ENCODE data around the gene ZNF512B. TPM values are rescaled to one million over a fixed set of nuclear protein-coding genes. Genes with fewer than 3 reads are reported as not detected.

The ZNF512B gene
- total and polyA plus RNA-seq, 8 donors, result 3.5 to 12.1 (median 8.2) TPM

DNA sequence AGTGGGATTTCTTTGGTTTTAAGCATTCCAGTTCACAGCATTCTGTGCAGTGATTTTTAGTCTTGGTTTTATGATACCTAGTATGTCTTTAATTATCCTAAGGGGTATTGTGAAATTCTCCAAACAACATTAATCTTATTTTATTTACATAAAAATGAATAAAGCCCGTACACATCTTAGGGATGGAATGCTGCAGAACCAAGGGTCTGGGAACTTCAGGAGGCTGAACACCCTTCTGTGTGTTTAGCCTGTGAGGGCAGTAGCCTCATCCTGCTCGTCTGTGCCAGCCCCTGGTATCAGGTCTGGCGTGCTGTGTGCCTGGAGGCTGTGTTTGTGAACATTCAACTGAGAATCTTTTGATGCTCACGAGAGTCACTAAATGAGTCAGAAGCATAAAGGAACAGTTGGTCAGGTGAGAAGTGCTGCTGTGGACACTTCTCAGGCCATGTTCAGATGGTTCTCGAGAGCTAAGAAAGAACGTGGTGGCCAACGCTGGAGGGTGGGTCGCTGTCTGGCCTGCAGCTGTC lies 41.0 kb upstream of the ZNF512B start:
- Histone ChIP-seq H3K4me1 (no peaks in the 10 kb centered on the region), H3K27me3 (no peaks in the 10 kb centered on the region), H3K36me3 (peaks cover 41 to 91% (median 89%) of the 10 kb centered on the region in 4 donors), H3K9me3 (no peaks in the 10 kb centered on the region), H3K27ac (no peak overlapping the region), H3K4me3 (no peak overlapping the region)
- no peak for DNase-seq
- TF ChIP-seq, protein P1, sequence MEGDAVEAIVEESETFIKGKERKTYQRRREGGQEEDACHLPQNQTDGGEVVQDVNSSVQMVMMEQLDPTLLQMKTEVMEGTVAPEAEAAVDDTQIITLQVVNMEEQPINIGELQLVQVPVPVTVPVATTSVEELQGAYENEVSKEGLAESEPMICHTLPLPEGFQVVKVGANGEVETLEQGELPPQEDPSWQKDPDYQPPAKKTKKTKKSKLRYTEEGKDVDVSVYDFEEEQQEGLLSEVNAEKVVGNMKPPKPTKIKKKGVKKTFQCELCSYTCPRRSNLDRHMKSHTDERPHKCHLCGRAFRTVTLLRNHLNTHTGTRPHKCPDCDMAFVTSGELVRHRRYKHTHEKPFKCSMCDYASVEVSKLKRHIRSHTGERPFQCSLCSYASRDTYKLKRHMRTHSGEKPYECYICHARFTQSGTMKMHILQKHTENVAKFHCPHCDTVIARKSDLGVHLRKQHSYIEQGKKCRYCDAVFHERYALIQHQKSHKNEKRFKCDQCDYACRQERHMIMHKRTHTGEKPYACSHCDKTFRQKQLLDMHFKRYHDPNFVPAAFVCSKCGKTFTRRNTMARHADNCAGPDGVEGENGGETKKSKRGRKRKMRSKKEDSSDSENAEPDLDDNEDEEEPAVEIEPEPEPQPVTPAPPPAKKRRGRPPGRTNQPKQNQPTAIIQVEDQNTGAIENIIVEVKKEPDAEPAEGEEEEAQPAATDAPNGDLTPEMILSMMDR (IDR thresholded peaks at IDR 0.05), result no peak
- TF ChIP-seq POLR2AphosphoS5 (IDR thresholded peaks at IDR 0.05) (no peak), EP300 (IDR thresholded peaks at IDR 0.05) (no peak), POLR2A (IDR thresholded peaks at IDR 0.05) (no peak)
- 85 to 91% (median 88%) methylated on average over 8 of the region's 8 CpGs for WGBS, 5 donors
- intact Hi-C loops (cut with DNase I; ENCODE audit: low total_unique reads), result no loop called here

GRCh38 chr20:64009811-64010387 lies 40.2 kb upstream of the ZNF512B start:
- intact Hi-C loops (cut with DNase I; ENCODE audit: low total_unique reads), result no loop called here
- TF ChIP-seq POLR2A (IDR thresholded peaks at IDR 0.05) (no peak), EP300 (IDR thresholded peaks at IDR 0.05) (no peak), POLR2AphosphoS5 (IDR thresholded peaks at IDR 0.05) (no peak)
- TF ChIP-seq, protein P1 (IDR thresholded peaks at IDR 0.05), result no peak
- H3K36me3 ChIP-seq, result peaks cover 41 to 91% (median 89%) of the 10 kb centered on the region in 4 donors
- WGBS, 5 donors, result 86 to 92% (median 88%) methylated on average over 13 of the region's 13 CpGs
- H3K9me3 ChIP-seq, result no peaks in the 10 kb centered on the region
- no peak for DNase-seq
- no peak overlapping the region for H3K4me3 ChIP-seq
- H3K4me1 ChIP-seq, result no peaks in the 10 kb centered on the region
- H3K27ac ChIP-seq, result no peak overlapping the region
- H3K27me3 ChIP-seq, result no peaks in the 10 kb centered on the region

DNA sequence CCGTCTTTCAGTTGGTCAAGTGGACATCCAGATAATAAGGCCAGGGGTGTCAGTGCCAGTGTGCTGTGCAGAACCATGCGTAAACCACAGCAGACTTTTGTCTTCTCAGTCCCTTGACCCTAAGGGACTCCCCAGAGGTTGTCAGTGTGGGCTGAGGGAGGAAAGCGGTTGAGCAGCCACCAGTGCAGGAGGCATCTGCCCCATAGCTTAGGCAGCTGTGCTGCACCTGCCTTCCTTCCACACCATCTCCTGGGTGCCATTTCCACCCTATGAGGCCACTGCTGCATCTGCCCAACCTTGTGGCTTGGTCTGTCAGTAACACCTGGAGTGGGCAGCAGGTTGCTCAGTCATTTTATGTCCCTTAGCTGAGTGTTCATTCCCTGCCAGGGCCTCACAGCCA lies 37.2 kb upstream of the ZNF512B start:
- TF ChIP-seq EP300 (IDR thresholded peaks at IDR 0.05) (no peak), POLR2AphosphoS5 (IDR thresholded peaks at IDR 0.05) (no peak), POLR2A (IDR thresholded peaks at IDR 0.05) (no peak)
- TF ChIP-seq, protein P1 (IDR thresholded peaks at IDR 0.05), result no peak
- H3K4me1 ChIP-seq, result no peaks in the 10 kb centered on the region
- no peak for DNase-seq
- H3K4me3 ChIP-seq, result no peak overlapping the region
- H3K9me3 ChIP-seq, result no peaks in the 10 kb centered on the region
- intact Hi-C loops (cut with DNase I; ENCODE audit: low total_unique reads), result no loop called here
- H3K36me3 ChIP-seq, result peaks cover 55 to 98% (median 96%) of the 10 kb centered on the region in 4 donors
- WGBS, 5 donors, result 90 to 100% (median 94%) methylated on average over 1 to 3 of the region's 3 CpGs
- no peaks in the 10 kb centered on the region for H3K27me3 ChIP-seq
- H3K27ac ChIP-seq, result no peak overlapping the region

- Histone ChIP-seq H3K9me3 (no peaks in the 10 kb centered on the region), H3K4me3 (no peak overlapping the region), H3K27ac (no peak overlapping the region), H3K36me3 (peaks cover 57 to 100% (median 98%) of the 10 kb centered on the region in 4 donors), H3K4me1 (no peaks in the 10 kb centered on the region), H3K27me3 (no peaks in the 10 kb centered on the region)
- TF ChIP-seq EP300 (IDR thresholded peaks at IDR 0.05) (no peak), POLR2A (IDR thresholded peaks at IDR 0.05) (no peak), POLR2AphosphoS5 (IDR thresholded peaks at IDR 0.05) (no peak)
- TF ChIP-seq, protein P1 (IDR thresholded peaks at IDR 0.05), result no peak
- 81 to 88% (median 83%) methylated on average over 3 to 10 of the region's 10 CpGs for WGBS, 5 donors
- no peak for DNase-seq
- intact Hi-C loops (cut with DNase I; ENCODE audit: low total_unique reads), result no loop called here
These were observed 36.8 kb upstream of the ZNF512B start for GRCh38 chr20:64006490-64006889.
